GM23338 (cell line): ENCODE data around the gene LAMC3.

Source experiments
- CREB1 ChIP-seq: fragments of 250-450 bp; sonication (Bioruptor Pico); IDR thresholded peaks from 2 replicates; pipeline ENCODE4 v1.5.0; 2020; ENCODE audit warnings: low read depth, mild to moderate bottlenecking, moderate library complexity
- CTCF ChIP-seq, 2 experiments: fragments of 200-600 bp in 1 of 2; sonication (generic) in 1 of 2; conservative IDR thresholded peaks; 2 replicates each; pipeline versions ENCODE4 v1.5.1 to v1.6.1; 2016 to 2017; ENCODE audit warnings: antibody characterized with exemption in 2 of 2, low read depth in 2 of 2, mild to moderate bottlenecking in 2 of 2, moderate library complexity in 1 of 2
- ETS1 ChIP-seq: IDR thresholded peaks from 2 replicates; pipeline ENCODE4 v1.6.1; 2016; ENCODE audit warnings: antibody characterized with exemption
- EZH2 ChIP-seq: fragments of 200-600 bp; sonication (generic); IDR thresholded peaks from one replicate; pipeline ENCODE4 v1.8.0; 2017; ENCODE audit warnings: antibody characterized with exemption, mild to moderate bottlenecking, low read depth; ENCODE audit not compliant: unreplicated experiment
- EZH2phosphoT487 ChIP-seq: fragments of 200-600 bp; sonication (generic); IDR thresholded peaks from one replicate; pipeline ENCODE4 v1.8.1; 2018; ENCODE audit warnings: antibody characterized with exemption; ENCODE audit not compliant: unreplicated experiment
- JUNB ChIP-seq: IDR thresholded peaks from one replicate; pipeline ENCODE4 v1.6.1; 2016; ENCODE audit warnings: antibody characterized with exemption; ENCODE audit not compliant: unreplicated experiment
- NANOG ChIP-seq: IDR thresholded peaks from 2 replicates; pipeline ENCODE4 v1.6.1; 2016; ENCODE audit warnings: antibody characterized with exemption, borderline replicate concordance
- POLR2AphosphoS5 ChIP-seq: IDR thresholded peaks from 2 replicates; pipeline ENCODE4 v1.6.1; 2016; ENCODE audit warnings: antibody characterized with exemption, low read depth
- REST ChIP-seq: IDR thresholded peaks from one replicate; pipeline ENCODE4 v1.6.1; 2018; ENCODE audit warnings: antibody characterized with exemption; ENCODE audit not compliant: unreplicated experiment
- STAT1 ChIP-seq: IDR thresholded peaks from one replicate; pipeline ENCODE4 v1.6.1; 2016; ENCODE audit warnings: antibody characterized with exemption; ENCODE audit not compliant: unreplicated experiment
- ZNF114 ChIP-seq: fragments of 250-450 bp; sonication (Bioruptor Pico); IDR thresholded peaks from 2 replicates; pipeline ENCODE4 v1.5.0; 2020; ENCODE audit warnings: mild to moderate bottlenecking, moderate library complexity
- ZNF331 ChIP-seq: fragments of 250-450 bp; sonication (Bioruptor Pico); IDR thresholded peaks from 2 replicates; pipeline ENCODE4 v1.5.0; 2020; ENCODE audit warnings: low read depth, mild to moderate bottlenecking, moderate library complexity
- ZNF462 ChIP-seq: fragments of 250-450 bp; sonication (Bioruptor Pico); IDR thresholded peaks from 2 replicates; pipeline ENCODE4 v1.5.0; 2020; ENCODE audit warnings: mild to moderate bottlenecking, moderate library complexity

- no peak for TF ChIP-seq CTCF (conservative IDR thresholded peaks at IDR 0.05; ENCODE audit: low read depth in 2 of 2)
- TF ChIP-seq JUNB: no peak
- TF ChIP-seq POLR2AphosphoS5: no peak
- no peak for TF ChIP-seq REST
- no peak for TF ChIP-seq EZH2
- TF ChIP-seq EZH2phosphoT487: no peak
- TF ChIP-seq ZNF462 (CRISPR knock-in tag): no peak
- no peak for TF ChIP-seq ETS1
- no peak for TF ChIP-seq CREB1 (CRISPR knock-in tag)
- no peak for TF ChIP-seq ZNF331
- no peak for TF ChIP-seq NANOG
- TF ChIP-seq ZNF114: no peak
- TF ChIP-seq STAT1: no peak
Measured at GRCh38 chr9:131043646-131044045, 34.7 kb downstream of the LAMC3 start.
